HG03378 (cell line): ENCODE measurements around the gene GFY.

Experiments
- ATAC-seq: cut with Tn5 transposase; IDR thresholded peaks from one replicate; pipeline ENCODE4 v1.9.1; 2021; ENCODE audit warnings: mild to moderate bottlenecking, moderate library complexity; ENCODE audit not compliant: unreplicated experiment

The GFY gene

DNA sequence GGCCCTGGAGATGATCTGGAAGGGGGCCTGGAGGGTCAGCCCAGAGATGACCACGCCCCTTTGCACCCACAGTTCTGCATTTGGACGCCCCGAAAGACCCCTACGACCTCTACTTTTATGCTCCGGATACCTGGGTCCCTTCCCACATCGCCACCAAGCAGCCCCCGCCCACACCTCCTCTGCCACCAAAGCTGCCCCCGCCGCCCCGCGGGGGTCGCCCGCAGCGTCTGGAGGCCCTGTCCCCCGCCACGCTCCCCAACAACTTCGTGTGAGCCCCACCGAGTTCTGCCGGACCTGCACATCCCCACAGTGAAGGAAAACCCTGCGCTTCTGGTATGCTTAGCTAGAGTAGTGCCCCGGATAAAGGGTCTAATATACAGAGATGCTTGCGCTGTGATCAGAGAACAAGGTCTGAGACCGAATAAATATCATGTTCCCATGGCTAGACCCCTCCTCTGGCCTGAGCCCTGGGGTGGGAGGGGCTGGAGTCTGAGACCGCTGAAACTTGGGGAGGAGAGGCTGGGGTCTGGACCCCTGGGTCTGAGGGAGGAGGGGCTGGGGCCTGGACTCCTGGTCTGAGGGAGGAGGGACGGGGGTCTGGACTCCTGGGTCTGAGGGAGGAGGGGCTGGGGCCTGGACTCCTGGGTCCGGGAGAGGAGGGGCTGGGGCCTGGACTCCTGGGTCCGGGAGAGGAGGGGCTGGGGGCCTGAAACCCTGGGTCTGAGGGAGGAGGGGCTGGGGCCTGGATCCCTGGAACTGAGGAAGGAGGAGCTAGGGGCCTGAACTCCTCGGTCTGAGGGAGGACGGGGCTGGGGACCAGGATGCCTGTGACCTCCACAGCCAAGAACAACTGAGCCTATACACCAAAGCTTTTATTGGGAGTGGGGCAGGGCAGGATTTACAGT lies 3.6 kb downstream of the GFY start:
- no peak for ATAC-seq

- ATAC-seq, result no peak
Measured at GRCh38 chr19:49430172-49430677, 5.0 kb downstream of the GFY start.

GRCh38 chr19:49430678-49431329 lies 5.6 kb downstream of the GFY start:
- no peak for ATAC-seq

DNA sequence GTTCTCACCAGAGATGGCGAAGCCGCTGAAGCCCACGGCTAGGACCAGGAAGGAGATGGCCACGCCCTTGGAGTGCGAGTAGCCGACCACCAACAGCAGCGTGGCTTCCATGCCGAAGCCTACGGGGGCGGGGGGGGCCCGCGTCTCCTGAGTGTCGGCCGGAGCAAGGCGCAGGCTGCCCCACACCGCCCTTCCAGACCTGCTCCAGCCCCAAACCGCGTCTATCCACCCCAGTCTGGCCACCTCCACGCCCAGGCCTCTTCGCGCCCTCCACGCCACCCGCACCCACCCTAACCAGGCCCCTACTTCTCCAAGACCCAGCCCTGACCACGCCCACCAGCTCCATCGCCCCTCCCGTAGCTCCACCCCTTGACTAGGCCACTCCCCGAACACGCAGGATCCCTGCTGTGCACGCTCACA lies 6.2 kb downstream of the GFY start:
- ATAC-seq, result no peak

GRCh38 chr19:49432141-49433073 lies 7.2 kb downstream of the GFY start:
- ATAC-seq, result no peak

GRCh38 chr19:49433240-49433901 lies 8.2 kb downstream of the GFY start:
- no peak for ATAC-seq

GRCh38 chr19:49434907-49435583 lies 9.9 kb downstream of the GFY start:
- no peak for ATAC-seq

GRCh38 chr19:49435670-49436069 lies 10.5 kb downstream of the GFY start:
- ATAC-seq, result no peak

DNA sequence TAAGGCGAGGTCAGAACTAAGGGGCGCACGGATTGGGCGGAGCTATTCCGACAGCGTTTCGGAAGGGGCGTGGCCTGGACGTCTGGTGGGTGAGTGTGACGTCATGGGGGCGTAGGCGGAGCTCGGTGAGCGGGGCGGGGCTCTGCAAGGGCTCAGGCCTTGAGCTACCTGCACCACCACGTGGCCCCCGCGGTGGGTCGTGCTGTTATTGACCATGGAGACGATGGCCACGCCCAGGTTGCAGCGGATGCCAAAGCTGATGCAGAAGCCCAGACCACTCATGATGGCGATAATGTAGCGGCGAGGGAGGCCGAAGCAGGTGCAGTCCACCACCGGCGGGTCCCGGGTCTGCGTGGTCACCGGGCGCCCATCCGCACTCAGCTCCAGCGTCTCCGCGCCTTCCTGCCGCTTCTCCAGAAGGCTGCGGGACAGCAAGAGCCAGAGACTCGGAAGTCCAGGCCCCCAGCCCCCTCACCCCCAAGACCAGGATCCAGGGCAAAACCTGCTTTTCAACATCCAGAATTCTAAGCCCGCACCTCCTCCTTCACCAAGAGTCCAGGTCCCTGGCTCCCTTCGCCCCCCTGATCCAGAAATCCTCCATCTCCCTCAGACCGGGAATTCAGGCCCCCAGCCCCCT lies 11.3 kb downstream of the GFY start:
- ATAC-seq, result no peak

GRCh38 chr19:49437231-49437630 lies 12.0 kb downstream of the GFY start:
- no peak for ATAC-seq

GRCh38 chr19:49438261-49438660 lies 13.1 kb downstream of the GFY start:
- ATAC-seq, result no peak

- no peak for ATAC-seq
Measured at GRCh38 chr19:49439836-49440235, 14.6 kb downstream of the GFY start.

GRCh38 chr19:49440439-49441209 lies 15.4 kb downstream of the GFY start:
- no peak for ATAC-seq

GRCh38 chr19:49441210-49441959 lies 16.2 kb downstream of the GFY start, which contains the start of gene SLC17A7:
SLC17A7 (minus strand) TSS chr19:49441527; CDS start chr19:49441379, 148 bp downstream.
- no peak for ATAC-seq

DNA sequence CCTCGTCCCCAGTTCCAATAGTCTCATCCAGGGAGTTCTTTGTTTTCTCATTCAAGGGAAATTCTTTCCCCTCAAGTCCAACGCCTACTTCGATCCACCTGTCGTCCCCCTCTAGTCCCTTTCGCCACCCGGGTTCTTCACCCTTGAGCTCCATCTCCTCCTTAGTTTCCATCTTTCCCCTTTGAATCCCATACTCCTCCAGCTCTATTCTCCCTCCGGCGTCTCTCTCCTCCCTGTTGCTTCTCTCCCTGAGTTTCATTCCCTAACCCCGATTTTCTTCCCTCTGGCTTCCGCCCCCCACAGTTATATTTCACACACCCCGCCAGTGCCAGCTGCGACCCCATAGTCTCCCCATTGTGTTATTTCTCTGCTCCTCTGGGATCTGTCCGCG lies 16.8 kb downstream of the GFY start:
- ATAC-seq, result no peak

DNA sequence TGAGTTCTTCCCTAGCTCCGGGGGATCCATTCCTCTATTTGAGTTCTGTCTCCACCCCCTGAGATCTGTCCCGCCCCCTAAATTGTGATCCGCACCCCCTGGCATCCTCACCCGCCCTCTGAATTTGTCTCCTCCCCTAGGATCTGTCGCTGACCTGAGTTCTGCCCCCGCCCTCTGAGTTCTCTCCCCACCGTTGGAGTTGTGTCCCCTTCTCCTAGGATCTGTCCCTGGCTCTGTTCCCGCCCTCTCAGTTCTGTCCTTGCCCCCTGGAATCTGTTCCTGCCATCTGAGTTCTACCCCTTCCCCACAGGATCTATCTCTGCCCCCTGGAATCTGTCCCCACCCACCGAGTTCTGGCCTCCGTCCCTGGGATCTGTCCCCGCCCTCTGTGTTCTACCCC lies 17.2 kb downstream of the GFY start:
- ATAC-seq, result no peak

- no peak for ATAC-seq
Measured at GRCh38 chr19:49442771-49443365, 17.7 kb downstream of the GFY start.
